Caco-2 (cell line): ENCODE results near the gene TMEM255B. TPM values are rescaled to one million over a fixed set of nuclear protein-coding genes. Genes with fewer than 3 reads are reported as not detected.

ENCODE experiments used
- BruUV-seq: library from RNA; stranded (reverse); fragments of 400-500 nt; replicated peaks from 2 replicates; lab custom pipeline; 2021; lab: Mats Ljungman, UMichigan
- CTCF ChIA-PET: fragments of 300-600 bp; sonication (Branson Sonifier 250); formaldehyde crosslinking; loops from one replicate; lab custom pipeline; 2022; ENCODE audit warnings: antibody characterized with exemption; lab: Charles Lee
- POLR2A ChIA-PET: fragments of 300-600 bp; sonication (Branson Sonifier 250); formaldehyde crosslinking; loops from one replicate; lab custom pipeline; 2022; ENCODE audit warnings: antibody characterized with exemption; lab: Charles Lee
- DNase-seq, 2 experiments: peaks; one replicate each; pipeline versions ENCODE4 v3.0.0 to v3.0.0-alpha.2; 2020 to 2022
- H3K27me3 ChIP-seq: replicated peaks from 2 replicates; pipeline ENCODE4 v1.6.0; 2011; ENCODE audit warnings: low read length; ENCODE audit not compliant: control insufficient read depth, insufficient read depth
- H3K36me3 ChIP-seq: 2 replicates; pipeline ENCODE4 v1.5.1; 2011; ENCODE audit warnings: low read length; ENCODE audit not compliant: control insufficient read depth, insufficient read depth
- H3K4me1 ChIP-seq: fragments of 250-450 bp; sonication (Bioruptor Pico); 2 replicates; pipeline ENCODE4 v1.5.1; 2020; ENCODE audit warnings: mild to moderate bottlenecking
- H3K4me3 ChIP-seq: 2 replicates; pipeline ENCODE4 v1.5.1; 2011; ENCODE audit warnings: low read depth, mild to moderate bottlenecking, control low read depth, low read length
- H3K9me3 ChIP-seq: fragments of 250-450 bp; sonication (Bioruptor Pico); 2 replicates; pipeline ENCODE4 v1.5.1; 2020; ENCODE audit warnings: mild to moderate bottlenecking, moderate library complexity
- H3K27ac Mint-ChIP-seq: one replicate; pipeline ENCODE4 v1.8.0; 2022; ENCODE audit warnings: mixed read lengths; ENCODE audit not compliant: unreplicated experiment
- H3K27me3 Mint-ChIP-seq: one replicate; pipeline ENCODE4 v1.8.0; 2022; ENCODE audit warnings: mixed read lengths; ENCODE audit not compliant: insufficient read depth, unreplicated experiment
- H3K36me3 Mint-ChIP-seq: one replicate; pipeline ENCODE4 v1.8.0; 2022; ENCODE audit warnings: mild to moderate bottlenecking, mixed read lengths; ENCODE audit not compliant: insufficient read depth, unreplicated experiment
- H3K4me1 Mint-ChIP-seq: one replicate; pipeline ENCODE4 v1.8.0; 2022; ENCODE audit warnings: low read depth, mixed read lengths; ENCODE audit not compliant: unreplicated experiment
- H3K4me3 Mint-ChIP-seq: one replicate; pipeline ENCODE4 v1.8.0; 2022; ENCODE audit warnings: mild to moderate bottlenecking, moderate library complexity, mixed read lengths; ENCODE audit not compliant: unreplicated experiment
- H3K9me3 Mint-ChIP-seq: one replicate; pipeline ENCODE4 v1.8.0; 2022; ENCODE audit warnings: mixed read lengths; ENCODE audit not compliant: unreplicated experiment
- CTCF ChIP-seq, 2 experiments: fragments of 200-600 bp in 1 of 2; IDR thresholded peaks; 1 replicate in 1 of 2; 2 replicates in 1 of 2; pipeline versions ENCODE4 v1.5.1 to v1.8.0; 2011 to 2022; ENCODE audit warnings: antibody characterized with exemption in 1 of 2, control low read depth in 1 of 2, inconsistent platforms in 1 of 2, low read depth in 1 of 2, low read length in 1 of 2, mild to moderate bottlenecking in 1 of 2, moderate library complexity in 1 of 2; ENCODE audit not compliant: insufficient read depth in 1 of 2, severe bottlenecking in 1 of 2, unreplicated experiment in 1 of 2
- intact Hi-C: fragments of 100-400 bp; cut with micrococcal nuclease; formaldehyde crosslinking; loops from one replicate; pipeline ENCODE4 v1.10.0; 2022; ENCODE audit not compliant: unreplicated experiment
- total RNA-seq: library from RNA; stranded (reverse); gene quantifications from 2 replicates; pipeline ENCODE4 v1.2.3, GENCODE V29; 2022

The TMEM255B gene
- total RNA-seq, 1 experiment from 2014 or later = 0.82 TPM

GRCh38 chr13:113791761-113792160, 32.7 kb downstream of the TMEM255B start:
- TF ChIP-seq CTCF (IDR thresholded peaks at IDR 0.05; ENCODE audit: insufficient read depth in 1 of 2, low read depth in 1 of 2, low read length in 1 of 2, severe bottlenecking in 1 of 2, unreplicated experiment in 1 of 2) = no peak
- DNase-seq = no peak
- no peaks in the 10 kb centered on the region for H3K27me3 Mint-ChIP-seq
- H3K27ac Mint-ChIP-seq = no peak overlapping the region
- ChIA-PET POLR2A (no interaction called here), CTCF (interaction anchor here (0.6 kb wide), 1 partner anchor 155 kb away, joined by 5 read pairs; no protein-coding TSS in a partner anchor)
- Histone ChIP-seq H3K4me1 (peaks cover 22% of the 10 kb centered on the region; the same call in 1 of the 2 replicates), H3K4me3 (no peak overlapping the region), H3K9me3 (no peaks in the 10 kb centered on the region), H3K27me3 (no peaks in the 10 kb centered on the region), H3K36me3 (no peaks in the 10 kb centered on the region; the same call in 1 of the 2 replicates)
- H3K4me3 Mint-ChIP-seq = no peak overlapping the region
- intact Hi-C loops = loop anchor here (5.0 kb wide), 1 partner anchor 814 kb away; no protein-coding TSS in a partner anchor
- no TSS peak for BruUV-seq
- H3K36me3 Mint-ChIP-seq = no peaks in the 10 kb centered on the region
- H3K4me1 Mint-ChIP-seq = peaks cover 7% of the 10 kb centered on the region
- H3K9me3 Mint-ChIP-seq = no peaks in the 10 kb centered on the region

- Mint-ChIP-seq H3K27ac (no peak overlapping the region), H3K4me3 (no peak overlapping the region)
Observed at GRCh38 chr13:113792236-113792770, 33.3 kb downstream of the TMEM255B start.

More at GRCh38 chr13:113792236-113792770, 33.3 kb downstream of the TMEM255B start:
- Histone ChIP-seq H3K4me3 (no peak overlapping the region), H3K36me3 (no peaks in the 10 kb centered on the region; the same call in 1 of the 2 replicates), H3K4me1 (peaks cover 22% of the 10 kb centered on the region; the same call in 1 of the 2 replicates), H3K27me3 (no peaks in the 10 kb centered on the region), H3K9me3 (no peaks in the 10 kb centered on the region)
- CTCF ChIA-PET = no interaction called here
- Mint-ChIP-seq H3K4me1 (peaks cover 7% of the 10 kb centered on the region), H3K36me3 (no peaks in the 10 kb centered on the region), H3K9me3 (no peaks in the 10 kb centered on the region), H3K27me3 (no peaks in the 10 kb centered on the region)
- TF ChIP-seq CTCF (IDR thresholded peaks at IDR 0.05; ENCODE audit: insufficient read depth in 1 of 2, low read depth in 1 of 2, low read length in 1 of 2, severe bottlenecking in 1 of 2, unreplicated experiment in 1 of 2) = no peak
- intact Hi-C loops = loop anchor here (5.0 kb wide), 1 partner anchor 815 kb away; no protein-coding TSS in a partner anchor
- no TSS peak for BruUV-seq
- POLR2A ChIA-PET = no interaction called here
- DNase-seq = no peak
